H1 (cell line): ENCODE results near the gene TWIST2. TPM values are rescaled to one million over a fixed set of nuclear protein-coding genes. Genes with fewer than 3 reads are reported as not detected.

Experiments
- CTCF ChIA-PET: fragments of 300-600 bp; sonication (Branson Sonifier 250); formaldehyde crosslinking; loops from one replicate; lab custom pipeline; 2021; ENCODE audit not compliant: partially characterized antibody; lab: Charles Lee
- POLR2A ChIA-PET: fragments of 300-600 bp; sonication (Branson Sonifier 250); formaldehyde crosslinking; loops from one replicate; lab custom pipeline; 2021; ENCODE audit warnings: inconsistent platforms; ENCODE audit not compliant: partially characterized antibody; lab: Charles Lee
- DNase-seq, 2 experiments: peaks; one replicate each; pipeline versions ENCODE4 v3.0.0 to v3.0.0-alpha.2; 2010 to 2022; ENCODE audit warnings: low spot score in 2 of 2, low read depth in 1 of 2, mixed read lengths in 1 of 2
- FAIRE-seq: peaks from 2 replicates; lab custom pipeline; 2011; peaks lifted over from hg19 to GRCh38; lab: Jason Lieb, UNC
- H2AFZ ChIP-seq: 2 replicates; pipeline ENCODE4 v1.8.1; 2012; ENCODE audit warnings: low read length, inconsistent platforms
- H2AK5ac ChIP-seq: 2 replicates; pipeline ENCODE4 v1.6.1; 2013; ENCODE audit warnings: low read depth, low read length
- H2BK120ac ChIP-seq: replicated peaks from 2 replicates; pipeline ENCODE3; 2013; ENCODE audit warnings: low read depth, low read length, inconsistent platforms
- H2BK12ac ChIP-seq: 2 replicates; pipeline ENCODE4 v1.6.1; 2013; ENCODE audit warnings: low read depth, low read length
- H2BK15ac ChIP-seq: 2 replicates; pipeline ENCODE4 v1.6.1; 2013; ENCODE audit warnings: low read length
- H2BK20ac ChIP-seq: 2 replicates; pipeline ENCODE4 v1.6.1; 2013; ENCODE audit warnings: low read length
- H2BK5ac ChIP-seq: 2 replicates; pipeline ENCODE4 v1.6.1; 2013; ENCODE audit warnings: low read depth, low read length
- H3K14ac ChIP-seq: 2 replicates; pipeline ENCODE4 v1.6.1; 2013; ENCODE audit warnings: inconsistent platforms; ENCODE audit not compliant: insufficient read length
- H3K18ac ChIP-seq: 2 replicates; pipeline ENCODE4 v1.6.1; 2013; ENCODE audit warnings: low read length; ENCODE audit errors: extremely low read depth
- H3K23ac ChIP-seq: 2 replicates; pipeline ENCODE4 v1.6.1; 2013; ENCODE audit warnings: inconsistent platforms; ENCODE audit not compliant: insufficient read length
- H3K23me2 ChIP-seq: 2 replicates; pipeline ENCODE4 v1.6.1; 2013; ENCODE audit warnings: low read depth, low read length
- H3K27ac ChIP-seq: 2 replicates; pipeline ENCODE4 v1.6.1; 2011; ENCODE audit warnings: low read depth, low read length, inconsistent platforms
- H3K27me3 ChIP-seq, 4 experiments: replicated peaks in 1 of 4; 1 replicate in 1 of 4; 2 replicates in 3 of 4; pipeline versions ENCODE4 v1.6.1 to v1.8.1; 2011 to 2013; ENCODE audit warnings: low read length in 3 of 4, mild to moderate bottlenecking in 3 of 4, inconsistent platforms in 2 of 4, mixed read lengths in 2 of 4, moderate library complexity in 1 of 4; ENCODE audit not compliant: control insufficient read depth in 3 of 4, insufficient read depth in 3 of 4; ENCODE audit errors: extremely low read depth in 1 of 4
- H3K36me3 ChIP-seq, 4 experiments: 2 replicates each; pipeline versions ENCODE4 v1.6.1 to v1.8.1; 2011 to 2013; ENCODE audit warnings: mild to moderate bottlenecking in 4 of 4, low read length in 3 of 4, moderate library complexity in 2 of 4, control low read depth in 1 of 4, inconsistent platforms in 1 of 4; ENCODE audit not compliant: insufficient read depth in 4 of 4, control insufficient read depth in 2 of 4
- H3K4ac ChIP-seq: replicated peaks from 2 replicates; pipeline ENCODE3; 2013; ENCODE audit warnings: low read length, low read depth, mixed read lengths, inconsistent platforms; ENCODE audit not compliant: insufficient read length
- H3K4me1 ChIP-seq, 4 experiments: replicated peaks in 1 of 4; 1 replicate in 1 of 4; 2 replicates in 3 of 4; pipeline versions ENCODE4 v1.6.1 to v1.8.1; 2011 to 2013; ENCODE audit warnings: low read length in 3 of 4, inconsistent platforms in 2 of 4, mixed read lengths in 1 of 4; ENCODE audit not compliant: insufficient read depth in 4 of 4, control insufficient read depth in 3 of 4
- H3K4me2 ChIP-seq, 2 experiments: 2 replicates each; pipeline versions ENCODE4 v1.6.1 to v1.8.1; 2011 to 2013; ENCODE audit warnings: low read depth in 2 of 2, low read length in 2 of 2, control low read depth in 1 of 2, inconsistent platforms in 1 of 2, mild to moderate bottlenecking in 1 of 2; ENCODE audit not compliant: insufficient read depth in 1 of 2
- H3K4me3 ChIP-seq, 4 experiments: fragments of 200-600, 300-600 bp in 1 of 4; sonication (generic), shearing (Covaris generic), sonication (Bioruptor Twin) in 1 of 4; 2 replicates each; pipeline versions ENCODE4 v1.5.1 to v1.8.1; 2011 to 2016; ENCODE audit warnings: low read length in 4 of 4, low read depth in 3 of 4, control low read depth in 2 of 4, inconsistent platforms in 2 of 4, mild to moderate bottlenecking in 2 of 4, mixed read lengths in 1 of 4, moderate library complexity in 1 of 4; ENCODE audit not compliant: insufficient read depth in 2 of 4; ENCODE audit errors: extremely low read depth in 1 of 4
- H3K56ac ChIP-seq: replicated peaks from 2 replicates; pipeline ENCODE3; 2013; ENCODE audit warnings: low read depth, mild to moderate bottlenecking, mixed read lengths, low read length, inconsistent platforms; ENCODE audit not compliant: insufficient read length
- H3K79me1 ChIP-seq: 2 replicates; pipeline ENCODE4 v1.6.1; 2013; ENCODE audit warnings: low read depth, low read length, control low read depth
- H3K79me2 ChIP-seq, 2 experiments: 2 replicates each; pipeline versions ENCODE4 v1.6.1 to v1.8.1; 2012 to 2013; ENCODE audit warnings: low read length in 2 of 2, mild to moderate bottlenecking in 2 of 2, inconsistent platforms in 1 of 2; ENCODE audit not compliant: insufficient read depth in 2 of 2, control insufficient read depth in 1 of 2
- H3K9ac ChIP-seq, 4 experiments: replicated peaks in 1 of 4; 1 replicate in 1 of 4; 2 replicates in 3 of 4; pipeline versions ENCODE4 v1.6.1 to v1.8.1; 2011 to 2013; ENCODE audit warnings: low read depth in 3 of 4, low read length in 3 of 4, control low read depth in 2 of 4, mild to moderate bottlenecking in 2 of 4, moderate library complexity in 2 of 4, inconsistent platforms in 1 of 4; ENCODE audit errors: extremely low read depth in 1 of 4
- H3K9me3 ChIP-seq, 2 experiments: 2 replicates each; pipeline versions ENCODE4 v1.6.1 to v1.8.1; 2012 to 2013; ENCODE audit warnings: mild to moderate bottlenecking in 2 of 2, moderate library complexity in 2 of 2, control low read depth in 1 of 2, inconsistent platforms in 1 of 2, low read depth in 1 of 2, low read length in 1 of 2, mixed read lengths in 1 of 2; ENCODE audit not compliant: insufficient read depth in 2 of 2
- H4K20me1 ChIP-seq, 2 experiments: replicated peaks in 1 of 2; 2 replicates each; pipeline versions ENCODE3 to v1.8.1; 2011 to 2013; ENCODE audit warnings: inconsistent platforms in 2 of 2, low read length in 2 of 2, mild to moderate bottlenecking in 1 of 2; ENCODE audit not compliant: insufficient read depth in 2 of 2, control insufficient read depth in 1 of 2
- H4K5ac ChIP-seq: 2 replicates; pipeline ENCODE4 v1.6.1; 2013; ENCODE audit warnings: low read length, low read depth, mixed read lengths, inconsistent platforms; ENCODE audit not compliant: insufficient read length
- H4K8ac ChIP-seq: 2 replicates; pipeline ENCODE4 v1.8.0; 2013; ENCODE audit warnings: mild to moderate bottlenecking, moderate library complexity, low read length, inconsistent platforms; ENCODE audit not compliant: insufficient read depth; ENCODE audit errors: extremely low read depth
- H4K91ac ChIP-seq: replicated peaks from 2 replicates; pipeline ENCODE3; 2013; ENCODE audit warnings: low read length, mixed read lengths, inconsistent platforms; ENCODE audit not compliant: insufficient read length
- E2F6 ChIP-seq: IDR thresholded peaks from 2 replicates; pipeline ENCODE4 v1.6.1; 2012; ENCODE audit warnings: inconsistent platforms
- EGR1 ChIP-seq: IDR thresholded peaks from 2 replicates; pipeline ENCODE4 v1.6.1; 2011; ENCODE audit warnings: low read depth, low read length, borderline replicate concordance
- FOSL1 ChIP-seq: IDR thresholded peaks from 2 replicates; pipeline ENCODE4 v1.6.1; 2011; ENCODE audit warnings: mild to moderate bottlenecking, low read depth, low read length, moderate library complexity; ENCODE audit not compliant: insufficient read depth
- GTF2F1 ChIP-seq: IDR thresholded peaks from 2 replicates; pipeline ENCODE4 v1.6.1; 2012; ENCODE audit warnings: low read depth, low read length, improper control_type of control experiment, borderline replicate concordance
- HDAC6 ChIP-seq: IDR thresholded peaks from one replicate; pipeline ENCODE4 v1.7.1; 2012; ENCODE audit warnings: low read depth, mild to moderate bottlenecking, inconsistent platforms, low read length, moderate library complexity
- MAFK ChIP-seq: IDR thresholded peaks from 2 replicates; pipeline ENCODE4 v1.6.1; 2012; ENCODE audit warnings: low read depth, mild to moderate bottlenecking, improper control_type of control experiment, low read length
- NANOG ChIP-seq: IDR thresholded peaks from 2 replicates; pipeline ENCODE4 v1.6.1; 2011; ENCODE audit warnings: low read length, low read depth, mild to moderate bottlenecking, inconsistent platforms; ENCODE audit not compliant: insufficient read depth, poor library complexity, severe bottlenecking
- SP1 ChIP-seq: IDR thresholded peaks from 2 replicates; pipeline ENCODE4 v1.6.1; 2011; ENCODE audit warnings: low read depth, low read length
- TBP ChIP-seq: IDR thresholded peaks from 2 replicates; pipeline ENCODE4 v1.6.1; 2011; ENCODE audit warnings: low read depth, low read length, improper control_type of control experiment
- TCF12 ChIP-seq: IDR thresholded peaks from 2 replicates; pipeline ENCODE4 v1.6.1; 2011; ENCODE audit warnings: low read depth, mild to moderate bottlenecking, low read length
- YY1 ChIP-seq: IDR thresholded peaks from 2 replicates; pipeline ENCODE4 v1.6.1; 2011; ENCODE audit warnings: low read depth, mild to moderate bottlenecking, low read length
- WGBS, 2 experiments: shearing (Covaris generic) in 1 of 2; methylation state at CpG; one replicate each; pipeline versions ENCODE4 v1.1.6 to v1.1.7; 2013 to 2015; ENCODE audit warnings: low lambda C conversion rate in 2 of 2, mixed read lengths in 2 of 2, inconsistent platforms in 1 of 2, low coverage in 1 of 2, missing lambda C conversion rate in 1 of 2; ENCODE audit not compliant: insufficient replicate concordance in 2 of 2, insufficient coverage in 1 of 2, insufficient read length in 1 of 2; ENCODE audit errors: extremely low coverage in 1 of 2, missing lambda C conversion rate in 1 of 2; 5-methylcytosine and 5-hydroxymethylcytosine counted together
- polyA plus RNA-seq, 7 experiments: library from polyadenylated mRNA; depleted of rRNA in 3 of 7; stranded (reverse) in 5 of 7; unstranded in 2 of 7; fragments of >200 nt in 5 of 7; fragments of 200-250 nt in 2 of 7; gene quantifications; 1 replicate in 5 of 7; 2 replicates in 1 of 7; 4 replicates in 1 of 7; pipeline versions ENCODE4 v1.2.1 to v1.2.3, GENCODE V29; 2011 to 2013; ENCODE audit warnings: missing spikeins in 2 of 7, mixed read lengths in 2 of 7
- total RNA-seq: library from RNA; stranded (reverse); fragmentation: NEBNext Ultra II Directional; extraction: Animal tissue kit (Norgen Biotek cat#: 25700); gene quantifications from 2 replicates; pipeline ENCODE4 v1.2.1, GENCODE V29; 2021
- TF ChIP-seq, protein P1 (sequence below), 3 experiments: IDR thresholded peaks; 1 replicate in 2 of 3; 2 replicates in 1 of 3; pipeline versions ENCODE4 v1.5.1 to v1.6.1; 2011; ENCODE audit warnings: low read length in 3 of 3, mild to moderate bottlenecking in 3 of 3, inconsistent platforms in 2 of 3, low read depth in 1 of 3, moderate library complexity in 1 of 3; ENCODE audit not compliant: insufficient read depth in 1 of 3; ENCODE audit errors: control extremely low read depth in 1 of 3

TWIST2 gene
- total and polyA plus RNA-seq, 2 of the 8 experiments (the other 6 are each of a cell fraction or from before 2014, with no cell fraction given), result 2.6 to 4.3 TPM

GRCh38 chr2:238820197-238820596, 27.7 kb upstream of the TWIST2 start:
- POLR2A ChIA-PET, result no interaction called here
- no peak overlapping the region for H2BK120ac ChIP-seq
- WGBS, 2 experiments, result 86% methylated on average over 1 of the region's 1 CpG; no CpG with 5 or more reads in 1 of the 2 experiments
- no peak overlapping the region for H2BK20ac ChIP-seq
- no peaks in the 10 kb centered on the region for H3K79me1 ChIP-seq
- no peaks in the 10 kb centered on the region for H3K36me3 ChIP-seq
- peaks cover 0 to 5% (median 3%) of the 10 kb centered on the region in 4 experiments; a peak in 3 of 7 replicates for H3K4me1 ChIP-seq
- H3K56ac ChIP-seq, result no peak overlapping the region
- H4K20me1 ChIP-seq, result no peaks in the 10 kb centered on the region
- no peak overlapping the region for H4K91ac ChIP-seq
- no peak overlapping the region for H2AK5ac ChIP-seq
- no peaks in the 10 kb centered on the region for H3K23me2 ChIP-seq
- no peaks in the 10 kb centered on the region; a peak in 1 of 7 replicates for H3K27me3 ChIP-seq
- H3K4ac ChIP-seq, result no peak overlapping the region
- H2AFZ ChIP-seq, result no peak overlapping the region
- no peak for DNase-seq
- H4K5ac ChIP-seq, result no peak overlapping the region
- no peak overlapping the region for H3K14ac ChIP-seq
- no peaks in the 10 kb centered on the region for H3K79me2 ChIP-seq
- peaks cover 14 to 17% of the 10 kb centered on the region in 2 experiments; a peak in 3 of 4 replicates for H3K9me3 ChIP-seq
- no peak overlapping the region for H3K4me2 ChIP-seq
- no peak overlapping the region for H2BK12ac ChIP-seq
- H3K27ac ChIP-seq, result no peak overlapping the region
- CTCF ChIA-PET, result no interaction called here
- H2BK5ac ChIP-seq, result no peak overlapping the region
- no peak overlapping the region for H3K9ac ChIP-seq
- no peak overlapping the region for H3K4me3 ChIP-seq
- no peak for FAIRE-seq
- H3K23ac ChIP-seq, result no peak overlapping the region
- H3K18ac ChIP-seq, result no peak overlapping the region
- H4K8ac ChIP-seq, result no peak overlapping the region
- no peak overlapping the region for H2BK15ac ChIP-seq
- TF ChIP-seq HDAC6 (no peak), GTF2F1 (no peak), TCF12 (no peak), NANOG (no peak), MAFK (no peak), TBP (no peak), FOSL1 (no peak), YY1 (no peak), EGR1 (no peak), E2F6 (no peak), SP1 (no peak)
- TF ChIP-seq, protein P1, sequence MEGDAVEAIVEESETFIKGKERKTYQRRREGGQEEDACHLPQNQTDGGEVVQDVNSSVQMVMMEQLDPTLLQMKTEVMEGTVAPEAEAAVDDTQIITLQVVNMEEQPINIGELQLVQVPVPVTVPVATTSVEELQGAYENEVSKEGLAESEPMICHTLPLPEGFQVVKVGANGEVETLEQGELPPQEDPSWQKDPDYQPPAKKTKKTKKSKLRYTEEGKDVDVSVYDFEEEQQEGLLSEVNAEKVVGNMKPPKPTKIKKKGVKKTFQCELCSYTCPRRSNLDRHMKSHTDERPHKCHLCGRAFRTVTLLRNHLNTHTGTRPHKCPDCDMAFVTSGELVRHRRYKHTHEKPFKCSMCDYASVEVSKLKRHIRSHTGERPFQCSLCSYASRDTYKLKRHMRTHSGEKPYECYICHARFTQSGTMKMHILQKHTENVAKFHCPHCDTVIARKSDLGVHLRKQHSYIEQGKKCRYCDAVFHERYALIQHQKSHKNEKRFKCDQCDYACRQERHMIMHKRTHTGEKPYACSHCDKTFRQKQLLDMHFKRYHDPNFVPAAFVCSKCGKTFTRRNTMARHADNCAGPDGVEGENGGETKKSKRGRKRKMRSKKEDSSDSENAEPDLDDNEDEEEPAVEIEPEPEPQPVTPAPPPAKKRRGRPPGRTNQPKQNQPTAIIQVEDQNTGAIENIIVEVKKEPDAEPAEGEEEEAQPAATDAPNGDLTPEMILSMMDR (IDR thresholded peaks at IDR 0.05; ENCODE audit: control extremely low read depth in 1 of 3, insufficient read depth in 1 of 3, low read depth in 1 of 3, low read length in 3 of 3), result no peak
